Measurements from ENCODE around the gene CTNND2.
"Not testable (repeated sequence)": the region's sequence is repeated elsewhere in the genome, so short reads cannot be mapped to it uniquely, and the experiment has no call there.

The CTNND2 gene

DNA sequence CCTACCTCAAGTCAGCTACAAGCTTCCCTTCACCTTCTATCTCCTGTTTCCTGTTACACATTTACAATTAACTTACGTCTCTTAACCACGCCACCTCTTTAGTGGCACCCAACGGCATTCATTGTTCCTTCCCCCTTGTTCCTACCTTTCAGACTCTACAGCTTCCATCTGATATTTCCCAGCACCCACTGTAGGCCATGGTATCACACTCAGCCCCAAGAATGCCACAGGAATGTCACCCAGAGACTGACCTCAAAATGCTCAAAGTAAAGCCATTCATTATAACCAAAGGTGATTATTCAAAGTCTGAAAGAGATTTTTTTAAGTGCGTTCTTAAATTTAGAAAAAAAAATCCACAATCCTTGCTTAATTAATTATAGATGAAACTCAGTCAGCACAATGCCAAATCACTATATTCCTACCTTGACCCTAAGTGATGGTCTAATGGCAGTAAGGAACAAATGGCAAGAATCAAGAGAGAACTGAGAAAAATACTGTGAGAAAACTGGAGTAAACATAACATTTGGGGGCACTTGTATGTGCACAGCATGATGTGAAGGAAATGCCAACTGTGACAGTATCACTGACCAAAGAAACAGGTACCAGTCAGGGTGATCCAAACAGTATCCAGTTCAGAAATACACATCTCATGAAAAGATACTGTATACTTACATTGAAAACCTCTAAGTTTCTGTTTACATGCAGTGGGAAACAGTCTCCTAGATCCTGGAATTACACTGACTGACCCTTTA lies 52.1 kb downstream of the CTNND2 start:
- Mint-ChIP-seq H3K27ac (no peak overlapping the region), H3K9me3 (peaks cover 5 to 10% of the 10 kb centered on the region in 2 donors), H3K4me1 (no peaks in the 10 kb centered on the region), H3K27me3 (no peaks in the 10 kb centered on the region), H3K4me3 (no peak overlapping the region), H3K36me3 (no peaks in the 10 kb centered on the region)
- DNase-seq = no peak
- ATAC-seq (replicated peaks) = no peak

DNA sequence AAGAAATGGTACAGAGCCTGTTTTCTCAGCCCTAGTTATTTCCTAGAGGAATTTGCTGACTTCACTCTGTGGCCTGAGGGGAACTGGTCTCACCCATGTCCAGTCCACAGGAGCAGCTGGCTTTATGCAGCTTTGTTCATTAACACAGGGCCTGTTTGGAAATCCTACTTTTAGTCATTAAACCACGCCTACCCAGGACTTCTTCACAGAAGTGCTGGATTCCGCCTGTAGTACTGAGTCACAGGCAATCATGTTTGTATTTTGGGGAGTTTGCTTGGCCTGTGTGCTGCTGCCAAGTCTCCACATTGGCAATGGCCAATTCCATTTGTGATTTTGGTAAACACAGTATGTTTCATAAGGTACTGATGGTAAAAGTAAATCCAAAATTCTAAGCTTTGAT lies 52.8 kb downstream of the CTNND2 start:
- Mint-ChIP-seq H3K27ac (no peak overlapping the region), H3K4me3 (no peak overlapping the region), H3K27me3 (no peaks in the 10 kb centered on the region), H3K9me3 (peaks cover 5 to 9% of the 10 kb centered on the region in 2 donors), H3K36me3 (no peaks in the 10 kb centered on the region), H3K4me1 (no peaks in the 10 kb centered on the region)
- DNase-seq (no peak), ATAC-seq (replicated peaks) (no peak)

DNA sequence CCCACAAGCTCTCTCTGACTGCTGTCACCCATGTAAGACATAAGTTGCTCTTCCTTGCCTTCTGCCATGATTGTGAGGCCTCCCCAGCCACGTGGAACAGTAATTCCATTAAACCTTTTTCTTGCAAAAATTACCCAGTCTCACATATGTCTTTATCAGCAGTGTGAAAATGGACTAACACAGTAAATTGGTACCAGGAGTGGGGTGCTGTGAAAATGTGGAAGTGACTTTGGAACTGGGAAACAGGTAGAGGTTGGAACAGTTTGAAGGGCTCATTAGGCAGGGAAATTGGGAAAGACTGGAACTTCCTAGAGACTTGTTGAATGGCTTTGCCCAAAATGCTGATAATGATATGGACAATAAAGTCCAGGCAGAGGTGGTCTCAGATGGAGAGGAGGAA lies 75.7 kb downstream of the CTNND2 start:
- H3K4me1 Mint-ChIP-seq; DNase-seq; H3K4me3 Mint-ChIP-seq; ATAC-seq (replicated peaks); H3K36me3 Mint-ChIP-seq; H3K27me3 Mint-ChIP-seq; H3K27ac Mint-ChIP-seq: not testable (repeated sequence)
- peaks cover 12 to 24% of the 10 kb centered on the region in 2 donors for H3K9me3 Mint-ChIP-seq

DNA sequence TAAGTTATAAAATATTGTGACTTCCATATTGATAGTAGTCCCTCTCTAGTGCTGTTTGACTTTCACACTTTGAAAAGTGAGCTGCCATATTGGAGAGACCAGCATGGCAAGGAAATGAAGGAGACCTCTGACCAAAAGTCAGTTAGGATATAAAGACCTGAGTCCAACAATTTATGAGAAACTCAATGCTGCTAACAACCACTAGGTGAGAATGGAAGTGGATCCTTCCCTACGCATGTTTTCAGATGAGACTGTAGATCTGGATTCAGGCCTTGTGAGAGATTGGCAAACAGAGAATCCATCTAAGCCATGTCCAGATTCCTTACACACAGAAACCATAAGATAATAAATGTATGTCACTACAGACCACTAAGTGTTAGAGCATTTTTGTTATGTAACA lies 81.6 kb downstream of the CTNND2 start:
- Mint-ChIP-seq H3K4me3 (no peak overlapping the region), H3K27me3 (no peaks in the 10 kb centered on the region), H3K4me1 (no peaks in the 10 kb centered on the region), H3K27ac (no peak overlapping the region), H3K36me3 (no peaks in the 10 kb centered on the region), H3K9me3 (peaks cover 2 to 10% of the 10 kb centered on the region in 2 donors)
- ATAC-seq (replicated peaks) (no peak), DNase-seq (no peak)

DNA sequence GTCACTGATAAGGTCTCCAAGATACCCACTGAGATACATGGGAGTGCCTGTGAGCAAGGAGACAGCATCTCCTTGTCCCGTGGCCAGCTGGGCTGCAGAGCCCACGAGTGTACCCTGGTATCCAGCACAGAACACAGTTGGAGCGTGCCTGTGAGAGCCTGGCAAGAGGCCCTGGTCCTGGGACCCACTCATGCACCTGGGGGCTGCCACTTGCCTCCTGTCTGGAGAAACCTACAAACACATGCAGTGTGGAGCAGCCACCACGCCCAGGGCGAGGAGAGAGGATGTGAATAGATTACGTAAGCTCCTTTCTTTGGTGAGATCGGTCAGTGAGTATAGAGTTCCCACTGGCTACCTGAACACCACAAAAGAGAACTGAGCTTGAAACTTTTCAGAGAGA lies 88.3 kb downstream of the CTNND2 start:
- no peaks in the 10 kb centered on the region for H3K27me3 Mint-ChIP-seq
- no peak for ATAC-seq (replicated peaks)
- no peak for DNase-seq
- H3K27ac Mint-ChIP-seq = no peak overlapping the region
- H3K36me3 Mint-ChIP-seq = no peaks in the 10 kb centered on the region
- H3K4me1 Mint-ChIP-seq = no peaks in the 10 kb centered on the region
- no peak overlapping the region for H3K4me3 Mint-ChIP-seq
- H3K9me3 Mint-ChIP-seq = peaks cover 2 to 4% of the 10 kb centered on the region in 2 donors

DNA sequence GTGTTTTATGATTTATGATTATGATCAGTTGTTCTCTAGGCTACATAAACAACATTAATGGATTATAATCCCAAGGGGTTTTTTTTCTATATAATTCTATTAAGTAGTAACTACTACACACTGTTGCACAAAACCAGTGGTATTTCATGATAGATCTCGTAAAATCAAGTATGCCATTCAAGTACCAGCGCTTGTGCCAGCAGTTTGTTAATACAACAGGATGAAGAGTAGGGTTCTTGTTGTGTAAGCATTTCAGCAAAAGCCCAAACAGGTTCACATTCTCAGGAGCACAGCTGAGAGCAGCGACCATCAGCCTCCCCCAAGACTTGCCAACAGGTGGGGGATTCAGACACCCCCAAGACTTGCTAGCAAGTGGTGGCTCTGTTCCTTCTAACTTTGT lies 88.8 kb downstream of the CTNND2 start:
- Mint-ChIP-seq H3K4me3 (no peak overlapping the region), H3K27ac (no peak overlapping the region), H3K36me3 (no peaks in the 10 kb centered on the region), H3K27me3 (no peaks in the 10 kb centered on the region), H3K4me1 (no peaks in the 10 kb centered on the region), H3K9me3 (peaks cover 2 to 4% of the 10 kb centered on the region in 2 donors)
- DNase-seq = no peak
- no peak for ATAC-seq (replicated peaks)

DNA sequence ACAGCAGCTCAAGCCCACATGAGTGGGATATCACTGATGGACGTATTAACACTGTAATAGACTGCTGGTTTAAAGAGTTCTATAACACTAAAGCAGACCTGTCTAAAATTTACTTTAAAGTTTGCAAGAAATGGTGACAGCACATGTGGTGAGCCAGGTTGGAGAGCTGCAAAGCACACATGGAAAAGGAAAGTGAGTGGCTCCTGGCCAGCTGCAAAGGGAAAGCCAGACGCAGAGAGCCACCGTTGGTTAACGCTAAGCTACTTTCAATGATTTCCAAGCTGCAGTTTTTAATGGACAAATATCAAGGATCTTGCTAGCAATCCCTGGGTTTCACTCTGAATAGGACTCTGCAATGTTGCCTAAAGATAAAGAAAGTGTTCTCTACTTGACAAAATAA lies 89.9 kb downstream of the CTNND2 start:
- ATAC-seq (replicated peaks) (no peak), DNase-seq (no peak)
- H3K4me3 Mint-ChIP-seq = no peak overlapping the region
- H3K4me1 Mint-ChIP-seq = no peaks in the 10 kb centered on the region
- no peak overlapping the region for H3K27ac Mint-ChIP-seq
- no peaks in the 10 kb centered on the region for H3K27me3 Mint-ChIP-seq
- H3K9me3 Mint-ChIP-seq = peaks cover 2 to 4% of the 10 kb centered on the region in 2 donors
- no peaks in the 10 kb centered on the region for H3K36me3 Mint-ChIP-seq

DNA sequence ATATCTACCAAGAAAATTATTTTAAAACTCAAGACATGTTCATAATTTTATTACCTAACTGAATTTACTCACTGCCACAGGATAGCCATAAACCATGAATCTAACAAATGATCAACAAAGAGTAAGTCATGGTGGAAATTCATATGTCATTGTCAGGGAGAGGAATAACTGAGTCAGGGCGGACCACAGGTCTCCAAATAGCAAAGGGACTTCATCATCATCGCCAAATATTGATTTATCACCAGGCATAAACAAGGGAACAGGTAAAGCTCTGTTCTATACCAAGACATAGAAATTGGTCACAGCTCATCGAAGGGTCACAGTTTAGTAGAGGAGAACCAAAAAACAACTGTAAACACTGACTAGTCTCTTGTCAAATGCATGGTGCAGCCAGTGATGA lies 94.8 kb downstream of the CTNND2 start:
- H3K4me3 Mint-ChIP-seq = no peak overlapping the region
- no peak for ATAC-seq (replicated peaks)
- no peaks in the 10 kb centered on the region for H3K27me3 Mint-ChIP-seq
- H3K36me3 Mint-ChIP-seq = no peaks in the 10 kb centered on the region
- H3K27ac Mint-ChIP-seq = no peak overlapping the region
- DNase-seq = no peak
- H3K4me1 Mint-ChIP-seq = no peaks in the 10 kb centered on the region
- H3K9me3 Mint-ChIP-seq = no peaks in the 10 kb centered on the region

DNA sequence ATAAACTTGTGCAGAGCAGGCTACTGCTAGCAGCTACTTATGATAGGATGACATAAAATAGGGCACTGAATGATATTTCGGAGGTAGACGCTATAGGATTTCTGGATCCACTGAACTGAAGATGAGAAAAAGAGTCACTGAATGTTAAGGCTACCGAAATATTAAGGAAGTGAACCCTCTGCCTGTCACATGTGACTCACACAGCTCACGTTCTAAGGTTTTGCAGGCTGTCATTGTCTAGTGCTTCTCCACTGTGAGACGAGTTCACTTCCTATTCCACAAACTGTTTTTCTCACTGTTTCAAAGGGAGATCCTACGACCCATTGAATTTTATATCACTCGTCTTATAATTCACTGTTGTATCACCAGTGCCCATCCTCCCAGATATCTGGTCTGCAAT lies 100.8 kb downstream of the CTNND2 start:
- DNase-seq = no peak
- Mint-ChIP-seq H3K9me3 (no peaks in the 10 kb centered on the region), H3K36me3 (no peaks in the 10 kb centered on the region), H3K4me1 (no peaks in the 10 kb centered on the region), H3K27ac (no peak overlapping the region), H3K27me3 (no peaks in the 10 kb centered on the region), H3K4me3 (no peak overlapping the region)
- ATAC-seq (replicated peaks) = no peak

DNA sequence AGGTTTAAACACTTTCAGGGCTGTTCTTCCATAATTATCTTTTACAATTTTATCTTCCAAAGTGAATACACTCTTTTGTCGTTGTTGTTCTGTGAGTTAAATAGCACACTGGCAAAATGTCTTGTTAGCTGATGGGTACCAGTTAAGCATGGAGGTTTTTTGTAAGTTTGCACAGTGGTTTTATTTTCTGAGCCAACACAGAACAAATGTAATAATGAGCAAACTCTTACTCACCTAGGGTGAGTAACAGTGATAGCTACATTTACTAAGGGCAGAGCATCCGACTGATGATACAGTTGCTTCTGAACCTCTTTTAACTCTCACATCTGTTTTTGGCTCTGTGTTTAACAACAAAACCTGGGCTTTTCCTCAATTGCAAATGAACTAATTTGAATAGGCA lies 103.2 kb downstream of the CTNND2 start:
- DNase-seq (no peak), ATAC-seq (replicated peaks) (no peak)
- Mint-ChIP-seq H3K9me3 (no peaks in the 10 kb centered on the region), H3K27ac (no peak overlapping the region), H3K4me1 (no peaks in the 10 kb centered on the region), H3K36me3 (no peaks in the 10 kb centered on the region), H3K4me3 (no peak overlapping the region), H3K27me3 (no peaks in the 10 kb centered on the region)

DNA sequence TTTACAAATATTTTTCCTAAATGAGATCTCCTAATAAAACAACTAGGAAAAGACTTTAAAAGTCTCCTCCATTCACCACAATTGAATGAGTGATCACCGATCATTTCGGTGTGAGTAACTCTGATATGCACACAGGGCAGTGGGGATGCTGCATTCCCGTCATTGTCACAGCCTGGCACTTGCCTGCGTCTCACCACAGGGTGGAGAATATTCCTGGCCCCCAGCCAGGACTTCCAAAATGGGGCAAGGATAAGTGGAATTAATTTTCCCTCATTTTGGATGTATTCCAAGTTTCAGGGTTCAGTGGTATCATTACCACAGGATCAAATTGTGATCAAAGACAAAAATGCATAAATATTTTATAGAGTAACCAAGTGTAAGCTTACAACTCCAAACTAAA lies 107.1 kb downstream of the CTNND2 start:
- Mint-ChIP-seq H3K9me3 (peaks cover 0 to 3% of the 10 kb centered on the region in 2 donors), H3K27ac (no peak overlapping the region), H3K36me3 (no peaks in the 10 kb centered on the region), H3K4me3 (no peak overlapping the region), H3K27me3 (no peaks in the 10 kb centered on the region), H3K4me1 (no peaks in the 10 kb centered on the region)
- DNase-seq (no peak), ATAC-seq (replicated peaks) (no peak)

DNA sequence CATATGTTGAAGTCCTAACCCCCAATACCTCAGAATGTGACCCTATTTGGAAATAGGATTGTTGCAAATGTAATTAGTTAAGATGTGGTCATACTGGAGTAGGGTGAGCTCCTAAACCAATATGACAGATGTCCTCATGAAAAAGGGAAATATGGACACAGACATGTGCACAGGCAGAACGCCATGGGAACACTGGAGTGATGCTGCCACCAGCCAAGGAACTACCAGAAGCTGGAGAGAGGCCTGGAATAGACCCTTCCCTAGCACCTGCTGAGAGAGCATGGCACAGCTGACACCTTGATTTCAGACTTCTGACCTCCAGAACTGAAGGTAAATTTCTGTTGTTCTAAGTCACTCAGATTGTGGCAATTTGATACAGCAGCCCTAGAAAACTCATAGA lies 110.8 kb downstream of the CTNND2 start:
- no peak for ATAC-seq (replicated peaks)
- Mint-ChIP-seq H3K27me3 (no peaks in the 10 kb centered on the region), H3K4me1 (no peaks in the 10 kb centered on the region)

DNA sequence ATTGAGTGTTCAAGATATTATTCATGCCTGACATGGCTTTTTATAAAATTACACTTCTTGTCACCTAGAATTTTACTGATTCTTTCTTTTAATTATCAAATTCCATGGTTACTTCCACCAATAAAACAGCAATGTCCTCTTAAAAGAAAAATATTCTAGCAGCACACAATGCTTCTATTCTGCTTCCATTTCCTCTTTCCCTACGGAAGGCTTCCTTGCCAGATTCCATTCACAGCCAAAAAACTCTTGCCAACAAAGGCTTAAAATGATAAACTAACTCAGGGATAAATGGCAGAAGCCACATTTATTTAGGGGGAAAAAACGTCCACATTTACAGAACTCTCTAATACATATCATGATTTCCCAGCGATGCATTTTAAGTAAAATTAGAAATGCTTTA lies 111.6 kb downstream of the CTNND2 start:
- H3K4me3 Mint-ChIP-seq = no peak overlapping the region
- H3K27me3 Mint-ChIP-seq = no peaks in the 10 kb centered on the region
- DNase-seq = no peak
- no peaks in the 10 kb centered on the region for H3K4me1 Mint-ChIP-seq
- H3K27ac Mint-ChIP-seq = no peak overlapping the region
- no peaks in the 10 kb centered on the region for H3K36me3 Mint-ChIP-seq
- ATAC-seq (replicated peaks) = no peak
- H3K9me3 Mint-ChIP-seq = peaks cover 2 to 11% of the 10 kb centered on the region in 2 donors

More for the DNA sequence above, 110.8 kb downstream of the CTNND2 start:
- no peak for DNase-seq
- no peak overlapping the region for H3K27ac Mint-ChIP-seq
- H3K36me3 Mint-ChIP-seq = no peaks in the 10 kb centered on the region
- no peak overlapping the region for H3K4me3 Mint-ChIP-seq
- H3K9me3 Mint-ChIP-seq = peaks cover 2 to 11% of the 10 kb centered on the region in 2 donors

DNA sequence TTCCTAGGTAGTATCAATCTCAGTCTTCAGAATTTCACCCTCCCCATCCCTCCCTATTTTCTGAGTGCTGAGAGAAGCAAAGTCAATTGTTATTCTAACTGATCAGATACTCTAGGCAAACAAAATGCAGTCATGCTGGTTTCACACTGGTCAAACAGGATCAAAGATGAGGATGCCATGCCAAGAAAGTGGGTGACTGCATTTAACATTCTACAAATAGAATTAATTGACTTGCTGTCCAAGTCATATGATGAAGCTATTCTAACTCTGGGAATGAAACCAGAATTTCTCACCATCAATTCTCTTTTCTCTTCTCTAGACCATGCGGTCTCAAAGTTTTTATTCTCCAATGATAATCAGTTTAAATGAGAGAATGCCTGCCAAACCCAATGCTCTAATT lies 112.5 kb downstream of the CTNND2 start:
- DNase-seq (no peak), ATAC-seq (replicated peaks) (no peak)
- H3K9me3 Mint-ChIP-seq = peaks cover 2 to 11% of the 10 kb centered on the region in 2 donors
- H3K27ac Mint-ChIP-seq = no peak overlapping the region
- no peak overlapping the region for H3K4me3 Mint-ChIP-seq
- H3K4me1 Mint-ChIP-seq = no peaks in the 10 kb centered on the region
- H3K36me3 Mint-ChIP-seq = no peaks in the 10 kb centered on the region
- H3K27me3 Mint-ChIP-seq = no peaks in the 10 kb centered on the region

DNA sequence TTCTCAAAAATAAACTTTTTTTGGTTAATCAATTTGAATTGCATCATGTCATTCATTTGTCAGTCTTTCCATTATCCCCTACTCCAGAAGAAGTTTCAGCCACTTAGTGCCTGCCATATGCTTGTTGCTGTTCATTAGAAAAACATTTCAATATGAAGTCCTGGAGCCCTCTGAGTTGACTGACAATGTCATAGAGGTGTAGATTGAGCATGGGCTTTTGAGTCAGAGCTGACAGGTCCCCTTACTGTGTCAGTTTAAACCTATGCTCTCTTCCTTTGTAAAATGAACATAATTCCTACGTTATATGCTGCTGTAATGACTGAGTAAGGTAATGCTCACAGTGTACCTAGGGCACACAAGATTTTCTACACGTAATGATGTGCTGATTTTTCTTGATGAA lies 114.0 kb downstream of the CTNND2 start:
- Mint-ChIP-seq H3K36me3 (no peaks in the 10 kb centered on the region), H3K27me3 (no peaks in the 10 kb centered on the region), H3K9me3 (peaks cover 2 to 11% of the 10 kb centered on the region in 2 donors), H3K4me3 (no peak overlapping the region), H3K27ac (no peak overlapping the region), H3K4me1 (no peaks in the 10 kb centered on the region)
- no peak for DNase-seq
- ATAC-seq (replicated peaks) = no peak
